Activated effector memory CD4-positive, alpha-beta T cell treated with anti-CD3 and anti-CD28 coated beads, Interleukin-2, amount 50 U/mL, for 16 hours (primary cell): ENCODE results near the gene TTC23.

Experiments used
- DNase-seq: peaks from one replicate; pipeline ENCODE4 v3.0.0-alpha.2; 2020

TTC23 gene, protein sequence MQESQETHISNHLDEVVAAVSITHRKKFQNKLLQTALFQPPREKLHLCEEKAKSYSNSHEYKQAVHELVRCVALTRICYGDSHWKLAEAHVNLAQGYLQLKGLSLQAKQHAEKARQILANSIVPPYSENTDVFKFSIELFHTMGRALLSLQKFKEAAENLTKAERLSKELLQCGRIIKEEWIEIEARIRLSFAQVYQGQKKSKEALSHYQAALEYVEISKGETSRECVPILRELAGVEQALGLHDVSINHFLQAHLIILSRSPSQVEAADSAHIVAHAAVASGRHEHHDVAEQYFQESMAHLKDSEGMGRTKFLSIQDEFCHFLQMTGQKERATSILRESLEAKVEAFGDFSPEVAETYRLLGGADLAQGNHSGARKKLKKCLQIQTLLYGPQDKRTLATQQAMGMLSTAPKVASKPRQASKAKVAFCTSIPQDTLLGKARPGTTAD

DNA sequence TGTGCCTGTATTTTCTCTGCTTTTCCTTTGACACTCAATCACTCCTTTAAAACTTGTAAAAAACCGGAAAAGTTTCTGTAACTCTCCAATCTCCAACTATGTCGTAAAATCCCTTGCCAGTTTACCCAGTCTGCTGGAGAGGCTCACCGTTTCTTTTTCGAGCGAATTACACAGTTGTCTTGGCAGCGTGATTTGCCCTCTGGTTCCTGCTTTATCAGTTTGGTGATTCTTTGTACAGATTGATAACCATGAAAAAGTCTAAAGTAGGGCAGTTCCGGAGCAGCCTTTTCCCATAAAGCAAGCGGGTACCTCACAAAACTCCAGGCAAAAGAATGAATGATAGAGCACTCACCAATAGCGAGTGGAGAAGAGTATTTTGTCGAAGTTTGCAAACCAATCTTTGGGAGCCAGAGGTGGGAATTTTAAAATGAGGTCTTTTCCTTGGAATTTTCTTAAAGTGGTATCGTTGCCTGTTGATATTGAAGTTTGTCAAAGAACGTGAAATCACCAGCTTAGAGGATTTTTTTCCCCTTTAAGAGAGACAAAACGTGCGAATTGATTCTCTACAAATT lies at the start of gene TTC23:
TSS of gene TTC23 (minus strand) at position 312 of the 572 bp plus-strand sequence. CDS start 20,869 bp downstream, outside the sequence.
- no peak for DNase-seq

- no peak for DNase-seq
Measured at GRCh38 chr15:99296386-99296785, 47.0 kb upstream of the TTC23 start.

- DNase-seq: no peak
Measured at GRCh38 chr15:99295840-99296239, 46.5 kb upstream of the TTC23 start.

- DNase-seq: no peak
Measured at GRCh38 chr15:99291643-99292042, 42.3 kb upstream of the TTC23 start.

GRCh38 chr15:99283717-99284116 lies 34.3 kb upstream of the TTC23 start:
- DNase-seq: no peak

GRCh38 chr15:99282586-99282985 lies 33.2 kb upstream of the TTC23 start:
- no peak for DNase-seq

GRCh38 chr15:99282121-99282520 lies 32.7 kb upstream of the TTC23 start:
- no peak for DNase-seq

DNA sequence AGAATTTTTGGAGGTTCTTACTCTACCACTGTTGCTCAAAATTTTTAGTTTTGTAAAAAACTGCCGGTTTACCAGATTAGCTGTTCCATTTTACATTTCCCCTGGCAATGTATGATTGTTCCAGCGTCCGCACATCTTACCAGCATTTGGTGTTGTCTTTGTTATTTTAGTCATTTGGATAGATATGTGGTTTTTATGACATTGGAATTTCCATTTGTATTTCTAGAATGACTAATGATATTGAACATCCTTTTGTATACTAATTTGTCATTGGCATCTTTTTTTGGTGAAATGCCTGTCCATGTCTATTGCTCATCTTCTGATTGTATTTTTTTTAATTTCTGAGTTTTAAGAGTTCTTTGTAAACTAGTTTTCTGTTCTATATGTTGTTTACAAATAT lies 30.4 kb upstream of the TTC23 start:
- DNase-seq: no peak

DNA sequence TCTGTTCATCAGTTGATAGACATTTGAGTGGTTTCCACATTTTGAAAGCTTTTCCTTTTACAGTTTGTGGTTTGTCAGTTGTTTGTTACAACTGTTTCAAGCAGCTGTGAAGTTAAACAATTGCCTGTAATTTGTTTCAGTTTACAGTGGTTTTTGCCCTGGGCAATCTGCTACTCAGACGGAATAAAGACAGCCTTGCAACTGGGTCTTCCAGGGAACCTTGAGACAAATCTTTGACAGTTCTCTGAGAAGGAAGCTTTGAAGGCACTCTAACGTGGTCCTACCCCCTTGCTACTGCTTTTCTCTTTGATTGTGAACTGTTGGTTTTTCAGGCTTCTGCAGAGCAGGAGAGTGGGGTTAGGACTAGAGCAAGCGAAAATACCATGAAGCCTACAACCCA lies 29.9 kb upstream of the TTC23 start:
- no peak for DNase-seq

DNA sequence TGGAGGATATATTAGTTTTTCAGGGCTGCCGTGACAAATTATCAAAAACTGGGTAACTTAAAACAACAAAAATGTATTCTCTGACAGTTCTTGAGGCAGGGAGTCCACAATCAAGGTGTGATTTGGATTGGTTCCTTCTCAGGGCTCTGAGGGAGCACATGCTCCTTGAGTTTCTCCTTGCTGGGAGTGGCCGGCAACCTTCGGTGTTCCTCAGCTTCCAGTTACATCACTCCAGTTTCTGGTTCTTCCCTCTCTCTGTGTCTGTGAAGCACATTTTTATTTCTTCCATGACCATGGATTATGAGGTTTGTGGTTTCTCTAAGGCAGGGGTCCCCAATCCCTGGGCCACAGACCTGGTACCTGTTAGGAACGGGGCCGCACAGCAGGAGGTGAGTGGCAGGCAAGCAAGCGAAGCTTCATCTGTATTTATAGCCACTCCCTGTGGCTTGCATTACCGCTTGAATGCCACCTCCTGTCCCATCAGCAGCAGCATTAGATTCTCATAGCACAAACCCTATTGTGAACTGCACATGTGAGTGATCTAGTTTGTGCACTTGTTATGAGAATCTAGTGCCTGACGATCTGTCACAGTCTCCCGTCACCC lies 26.2 kb upstream of the TTC23 start:
- no peak for DNase-seq

- no peak for DNase-seq
Measured at GRCh38 chr15:99275061-99275460, 25.7 kb upstream of the TTC23 start.

GRCh38 chr15:99273801-99274200 lies 24.4 kb upstream of the TTC23 start:
- DNase-seq: no peak

- no peak for DNase-seq
Measured at GRCh38 chr15:99268431-99268830, 19.1 kb upstream of the TTC23 start.

DNA sequence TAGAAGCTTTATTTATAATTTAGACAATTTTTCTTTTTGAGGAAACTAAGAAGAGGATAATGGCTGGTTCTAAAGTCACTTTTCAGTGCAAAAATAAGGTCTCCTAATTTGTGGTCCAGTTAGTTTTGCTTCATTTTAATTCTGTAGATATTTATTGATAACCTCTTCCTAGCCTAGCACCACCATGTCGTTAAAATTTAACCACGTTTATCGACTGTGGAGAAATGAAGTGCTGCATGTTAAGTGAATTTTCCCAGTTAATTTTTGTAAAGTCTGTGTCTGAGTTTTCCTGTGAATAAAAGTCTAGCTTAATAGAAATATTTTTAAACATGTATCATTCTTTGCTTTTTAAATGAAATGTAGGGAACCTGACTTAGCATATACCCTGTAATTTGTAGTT lies 18.6 kb upstream of the TTC23 start:
- no peak for DNase-seq

DNA sequence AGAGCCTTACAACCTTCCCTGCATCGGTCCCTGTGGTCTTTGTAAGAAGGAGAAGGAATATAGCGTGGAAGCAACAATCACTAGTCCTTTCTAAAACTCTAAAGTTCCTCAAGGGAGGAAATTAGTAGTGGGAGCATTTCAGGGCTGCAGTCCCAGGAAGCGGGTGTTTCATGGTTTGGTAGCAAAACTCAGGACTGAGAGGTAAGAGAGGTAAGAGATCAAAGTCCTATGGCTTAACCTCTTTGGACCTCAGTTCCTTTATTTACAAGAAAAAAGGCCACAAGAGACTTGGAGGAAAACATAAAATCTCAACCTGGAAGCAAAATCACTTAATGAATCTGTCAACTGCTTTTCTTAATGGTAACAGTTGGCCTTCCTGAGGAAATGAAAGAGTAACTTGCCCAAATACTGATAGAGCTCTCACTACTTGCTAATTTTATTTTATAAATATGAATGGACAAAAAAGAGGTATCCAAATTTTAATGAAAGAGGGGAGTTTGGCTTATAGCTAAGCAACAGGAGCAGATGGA lies 16.2 kb upstream of the TTC23 start:
- DNase-seq: no peak

GRCh38 chr15:99264125-99264524 lies 14.7 kb upstream of the TTC23 start:
- no peak for DNase-seq

- DNase-seq: no peak
Measured at GRCh38 chr15:99257107-99257750, 7.8 kb upstream of the TTC23 start.

- no peak for DNase-seq
Measured at GRCh38 chr15:99253381-99254090, 4.2 kb upstream of the TTC23 start.

- DNase-seq: no peak
Measured at GRCh38 chr15:99252326-99252725, 2.9 kb upstream of the TTC23 start.

DNA sequence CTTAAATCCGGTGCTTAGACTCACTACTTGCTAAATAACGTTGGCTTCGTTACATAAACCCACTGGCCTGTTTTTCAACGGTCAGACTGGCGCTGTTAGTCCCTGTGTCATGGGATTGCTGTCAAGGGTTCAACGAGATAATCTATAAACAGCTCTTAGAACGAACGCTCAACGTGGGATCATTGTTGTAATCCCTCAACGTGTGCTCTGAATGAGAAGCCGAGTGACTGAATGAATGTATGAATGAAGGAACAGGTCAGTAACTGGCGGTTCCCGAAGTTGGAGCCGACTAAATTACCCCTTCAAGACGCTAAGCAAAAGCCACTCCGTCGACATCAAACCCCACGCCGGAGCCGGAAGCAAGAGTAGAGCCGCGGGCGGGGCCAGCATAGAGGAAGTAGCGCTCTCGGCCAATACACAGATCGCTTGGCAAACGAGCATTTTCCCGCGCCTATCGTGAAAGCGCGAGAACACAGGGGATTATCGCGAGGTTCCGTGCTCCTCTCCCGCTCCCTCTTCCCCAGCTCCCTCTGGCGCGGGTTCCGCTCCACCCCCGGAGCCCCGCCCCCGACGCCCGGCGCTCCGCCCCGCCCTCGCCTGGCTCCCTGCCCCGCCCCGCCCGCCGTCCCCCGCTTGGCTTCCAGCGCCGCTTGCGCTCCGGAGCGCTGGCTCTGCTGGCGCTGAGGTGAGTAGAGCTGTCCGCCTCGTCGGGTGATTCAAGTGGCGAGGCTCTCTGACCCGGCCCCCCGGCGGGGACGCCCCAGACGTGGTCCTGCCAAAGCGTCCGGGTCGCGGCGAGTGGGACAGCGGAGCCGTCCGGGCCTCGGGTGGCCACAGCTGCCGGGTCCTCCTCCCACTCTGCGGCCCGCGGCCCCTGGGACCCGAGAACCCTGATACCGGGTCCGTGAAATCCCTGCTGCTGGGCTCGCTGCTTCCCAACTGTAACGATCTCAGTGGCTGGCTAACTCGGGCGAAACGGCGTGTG lies 1.8 kb upstream of the TTC23 start, which contains the start of gene LRRC28:
TSS of gene LRRC28 (plus strand) at position 625 of the 985 bp plus-strand sequence. CDS start 4,477 bp downstream, outside the sequence.
- peak; percentile 97 for DNase-seq

GRCh38 chr15:99250494-99250856 lies 1.1 kb upstream of the TTC23 start:
- DNase-seq: no peak
